Measurements from ENCODE around the gene ACSS1.

DNA sequence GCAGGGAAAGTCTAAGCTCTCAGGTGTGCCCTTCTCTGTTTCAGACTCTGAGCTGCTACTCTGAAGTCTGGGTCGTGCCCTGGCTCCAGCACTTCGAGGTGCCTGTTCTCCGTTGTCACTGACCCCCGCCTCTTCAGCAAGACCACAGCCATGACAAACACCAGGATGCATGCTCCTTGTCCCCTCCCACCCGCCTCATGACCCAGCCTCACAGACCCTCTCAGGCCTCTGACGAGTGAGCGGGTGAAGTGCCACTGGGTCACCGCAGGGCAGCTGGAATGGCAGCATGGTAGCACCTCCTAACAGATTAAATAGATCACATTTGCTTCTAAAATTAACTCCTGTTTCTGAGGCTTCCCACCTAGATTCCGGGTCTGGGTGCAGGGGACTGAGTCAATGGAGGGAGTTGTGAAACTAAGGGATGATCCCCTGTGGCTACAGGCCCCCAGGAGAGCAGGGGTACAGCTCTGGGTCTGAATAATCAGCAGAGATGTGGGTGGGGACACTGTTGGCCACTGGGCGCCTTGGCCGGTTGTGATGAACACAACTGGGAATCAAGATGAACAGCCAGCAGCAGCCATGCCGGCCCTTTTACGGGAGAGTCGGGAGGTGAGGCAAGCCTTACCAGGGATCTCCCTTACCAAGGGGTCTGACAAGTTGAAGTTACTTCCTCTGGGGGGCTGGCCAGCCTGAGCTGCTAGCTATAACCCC, 98.2 kb downstream of the ACSS1 start:
- TF ChIP-seq, protein P1, sequence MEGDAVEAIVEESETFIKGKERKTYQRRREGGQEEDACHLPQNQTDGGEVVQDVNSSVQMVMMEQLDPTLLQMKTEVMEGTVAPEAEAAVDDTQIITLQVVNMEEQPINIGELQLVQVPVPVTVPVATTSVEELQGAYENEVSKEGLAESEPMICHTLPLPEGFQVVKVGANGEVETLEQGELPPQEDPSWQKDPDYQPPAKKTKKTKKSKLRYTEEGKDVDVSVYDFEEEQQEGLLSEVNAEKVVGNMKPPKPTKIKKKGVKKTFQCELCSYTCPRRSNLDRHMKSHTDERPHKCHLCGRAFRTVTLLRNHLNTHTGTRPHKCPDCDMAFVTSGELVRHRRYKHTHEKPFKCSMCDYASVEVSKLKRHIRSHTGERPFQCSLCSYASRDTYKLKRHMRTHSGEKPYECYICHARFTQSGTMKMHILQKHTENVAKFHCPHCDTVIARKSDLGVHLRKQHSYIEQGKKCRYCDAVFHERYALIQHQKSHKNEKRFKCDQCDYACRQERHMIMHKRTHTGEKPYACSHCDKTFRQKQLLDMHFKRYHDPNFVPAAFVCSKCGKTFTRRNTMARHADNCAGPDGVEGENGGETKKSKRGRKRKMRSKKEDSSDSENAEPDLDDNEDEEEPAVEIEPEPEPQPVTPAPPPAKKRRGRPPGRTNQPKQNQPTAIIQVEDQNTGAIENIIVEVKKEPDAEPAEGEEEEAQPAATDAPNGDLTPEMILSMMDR (conservative IDR thresholded peaks at IDR 0.05; ENCODE audit: low read depth, low read length): no peak
- TF ChIP-seq EZH2 (IDR thresholded peaks at IDR 0.05; ENCODE audit: low read length, unreplicated experiment): no peak
- no peak for TF ChIP-seq EZH2phosphoT487 (IDR thresholded peaks at IDR 0.05; ENCODE audit: borderline replicate concordance, low read length)
